GM19397 (cell line): Measurements from ENCODE around the gene GPR32.
"Not testable (repeated sequence)": the region's sequence is repeated elsewhere in the genome, so short reads cannot be mapped to it uniquely, and the experiment has no call there.

Source experiments
- ATAC-seq: cut with Tn5 transposase; IDR thresholded peaks from one replicate; pipeline ENCODE4 v1.9.1; 2021; ENCODE audit warnings: mild to moderate bottlenecking, moderate library complexity; ENCODE audit not compliant: unreplicated experiment

The GPR32 gene

GRCh38 chr19:50770164-50770563 is at the start of gene GPR32:
GPR32 (plus strand) TSS chr19:50770464; CDS start chr19:50770601, 137 bp downstream.
- not testable (repeated sequence) for ATAC-seq

- no peak for ATAC-seq
Measured at GRCh38 chr19:50720921-50721381, 49.3 kb upstream of the GPR32 start.

GRCh38 chr19:50721441-50722137 is 48.7 kb upstream of the GPR32 start:
- ATAC-seq, result no peak

GRCh38 chr19:50722201-50723013 is 47.9 kb upstream of the GPR32 start:
- no peak for ATAC-seq

GRCh38 chr19:50723069-50723468 is 47.2 kb upstream of the GPR32 start, which contains the start of gene CLEC11A:
CLEC11A (plus strand) TSS chr19:50723364; CDS start chr19:50723526, 162 bp downstream.
- no peak for ATAC-seq

- peak; percentile 20 for ATAC-seq
Measured at GRCh38 chr19:50723735-50724521, 46.3 kb upstream of the GPR32 start.

GRCh38 chr19:50724522-50725217 is 45.6 kb upstream of the GPR32 start:
- ATAC-seq, result peak; percentile 74

GRCh38 chr19:50725218-50725910 is 44.9 kb upstream of the GPR32 start:
- ATAC-seq, result peak; percentile 8

GRCh38 chr19:50725911-50726230 is 44.4 kb upstream of the GPR32 start:
- no peak for ATAC-seq

GRCh38 chr19:50728084-50728737 is 42.1 kb upstream of the GPR32 start:
- ATAC-seq, result no peak

GRCh38 chr19:50729894-50730293 is 40.4 kb upstream of the GPR32 start:
- no peak for ATAC-seq

- ATAC-seq, result no peak
Measured at GRCh38 chr19:50735869-50736268, 34.4 kb upstream of the GPR32 start.

- no peak for ATAC-seq
Measured at GRCh38 chr19:50736338-50736737, 33.9 kb upstream of the GPR32 start.

- ATAC-seq, result no peak
Measured at GRCh38 chr19:50739132-50739913, 30.9 kb upstream of the GPR32 start.

GRCh38 chr19:50739914-50740426 is 30.3 kb upstream of the GPR32 start:
- ATAC-seq, result no peak

- no peak for ATAC-seq
Measured at GRCh38 chr19:50741179-50741933, 28.9 kb upstream of the GPR32 start.

GRCh38 chr19:50743537-50743936 is 26.7 kb upstream of the GPR32 start:
- ATAC-seq, result no peak

GRCh38 chr19:50745221-50745620 is 25.0 kb upstream of the GPR32 start:
- no peak for ATAC-seq
